Measurements from ENCODE around the gene TBC1D14. TPM values are rescaled to one million over a fixed set of nuclear protein-coding genes. Genes with fewer than 3 reads are reported as not detected.

The TBC1D14 gene
- total RNA-seq, 2 donors from 2014 or later, result 43.2 to 46.6 TPM

GRCh38 chr4:6929339-6929811, 19.7 kb downstream of the TBC1D14 start:
- peaks cover 42% of the 10 kb centered on the region for H3K4me1 ChIP-seq
- peak overlapping the region; percentile 6 for H3K4me3 ChIP-seq
- peak; percentile 44 for DNase-seq
- peak overlapping the region; percentile 87 for H3K27ac ChIP-seq
- H3K27me3 ChIP-seq, result no peaks in the 10 kb centered on the region
- H3K36me3 ChIP-seq, result peaks cover 3% of the 10 kb centered on the region
- peak overlapping the region; percentile 1 to 81 for H3K9ac ChIP-seq (ENCODE audit: low read depth in 2 of 2, low read length in 2 of 2)
- no peaks in the 10 kb centered on the region for H3K9me3 ChIP-seq
- no peak for TF ChIP-seq CTCF (IDR thresholded peaks at IDR 0.05)
- intact Hi-C loops (cut with DNase I), result no loop called here

- DNase-seq, result peak; percentile 75
- peak overlapping the region; percentile 6 for H3K4me3 ChIP-seq
- H3K36me3 ChIP-seq, result no peaks in the 10 kb centered on the region
- TF ChIP-seq CTCF (IDR thresholded peaks at IDR 0.05), result no peak
- intact Hi-C loops (cut with DNase I), result no loop called here
- no peaks in the 10 kb centered on the region for H3K9me3 ChIP-seq
- H3K27ac ChIP-seq, result peak overlapping the region; percentile 87
- peak overlapping the region; percentile 48 to 81 for H3K9ac ChIP-seq (ENCODE audit: low read depth in 2 of 2, low read length in 2 of 2)
- no peaks in the 10 kb centered on the region for H3K27me3 ChIP-seq
- peaks cover 42% of the 10 kb centered on the region for H3K4me1 ChIP-seq
Measured at GRCh38 chr4:6929812-6930464, 20.3 kb downstream of the TBC1D14 start.

DNA sequence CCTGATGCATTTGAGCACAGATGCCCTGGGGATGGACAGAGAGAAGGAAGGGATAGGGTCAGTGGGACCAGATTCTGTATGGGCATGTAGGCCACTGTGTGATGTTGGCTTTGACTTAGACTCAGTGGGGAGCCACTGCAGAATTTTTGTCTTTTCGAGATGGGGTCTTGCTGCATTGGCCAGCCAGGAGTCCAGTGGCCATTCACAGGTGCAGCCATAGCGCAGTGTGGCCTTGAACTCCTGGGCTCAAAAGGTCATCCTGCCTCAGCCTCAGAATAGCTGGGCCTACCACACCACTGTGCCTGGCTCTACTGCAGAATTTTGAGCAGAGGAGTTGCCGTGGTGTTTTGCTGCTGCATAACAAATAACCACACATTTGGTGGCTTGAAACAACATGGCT, 22.8 kb downstream of the TBC1D14 start:
- Histone ChIP-seq H3K27ac (no peak overlapping the region), H3K4me3 (no peak overlapping the region), H3K27me3 (no peaks in the 10 kb centered on the region), H3K9me3 (no peaks in the 10 kb centered on the region), H3K4me1 (peaks cover 36% of the 10 kb centered on the region), H3K9ac (ENCODE audit: low read depth in 2 of 2, low read length in 2 of 2) (peak overlapping the region in 1 of 2 donors; percentile 4), H3K36me3 (no peaks in the 10 kb centered on the region)
- intact Hi-C loops (cut with DNase I), result no loop called here
- DNase-seq, result no peak
- no peak for TF ChIP-seq CTCF (IDR thresholded peaks at IDR 0.05)

GRCh38 chr4:6932918-6933317, 23.3 kb downstream of the TBC1D14 start:
- peaks cover 31% of the 10 kb centered on the region for H3K4me1 ChIP-seq
- intact Hi-C loops (cut with DNase I), result no loop called here
- peak overlapping the region in 1 of 2 donors; percentile 4 for H3K9ac ChIP-seq (ENCODE audit: low read depth in 2 of 2, low read length in 2 of 2)
- no peaks in the 10 kb centered on the region for H3K36me3 ChIP-seq
- no peaks in the 10 kb centered on the region for H3K9me3 ChIP-seq
- no peaks in the 10 kb centered on the region for H3K27me3 ChIP-seq
- no peak for DNase-seq
- no peak overlapping the region for H3K4me3 ChIP-seq
- H3K27ac ChIP-seq, result no peak overlapping the region
- TF ChIP-seq CTCF (IDR thresholded peaks at IDR 0.05), result no peak

GRCh38 chr4:6933691-6934430, 24.2 kb downstream of the TBC1D14 start:
- Histone ChIP-seq H3K4me1 (peaks cover 22% of the 10 kb centered on the region), H3K27me3 (no peaks in the 10 kb centered on the region), H3K9ac (ENCODE audit: low read depth in 2 of 2, low read length in 2 of 2) (no peak overlapping the region), H3K36me3 (no peaks in the 10 kb centered on the region), H3K4me3 (no peak overlapping the region), H3K9me3 (no peaks in the 10 kb centered on the region), H3K27ac (peak overlapping the region; percentile 18)
- TF ChIP-seq CTCF (IDR thresholded peaks at IDR 0.05), result no peak
- intact Hi-C loops (cut with DNase I), result no loop called here
- no peak for DNase-seq

Measured in colonic mucosa (tissue), 4 donors.